ENCODE data around the gene GRIK3.

The GRIK3 gene

DNA sequence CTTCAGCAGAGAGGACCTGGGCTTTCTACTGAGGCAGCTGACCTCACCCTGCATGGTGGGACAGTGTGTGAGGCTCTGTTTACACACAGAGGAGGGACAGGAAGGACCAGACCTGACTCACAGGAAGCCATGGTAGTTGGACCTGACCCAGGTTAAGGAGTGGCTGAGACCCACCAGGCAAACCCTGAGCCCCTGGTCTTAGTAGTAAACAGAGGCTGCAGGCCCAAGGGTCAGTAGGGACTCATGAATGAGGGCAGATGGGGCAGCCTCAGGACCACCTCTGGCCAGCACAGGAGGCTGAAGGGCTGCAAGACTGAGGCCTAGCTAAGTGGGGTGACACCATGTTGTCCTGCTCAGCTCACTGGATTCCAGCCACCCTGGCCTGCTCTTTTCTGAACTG is 273.2 kb downstream of the GRIK3 start:
- no peak for DNase-seq (ENCODE audit: low read depth)

DNA sequence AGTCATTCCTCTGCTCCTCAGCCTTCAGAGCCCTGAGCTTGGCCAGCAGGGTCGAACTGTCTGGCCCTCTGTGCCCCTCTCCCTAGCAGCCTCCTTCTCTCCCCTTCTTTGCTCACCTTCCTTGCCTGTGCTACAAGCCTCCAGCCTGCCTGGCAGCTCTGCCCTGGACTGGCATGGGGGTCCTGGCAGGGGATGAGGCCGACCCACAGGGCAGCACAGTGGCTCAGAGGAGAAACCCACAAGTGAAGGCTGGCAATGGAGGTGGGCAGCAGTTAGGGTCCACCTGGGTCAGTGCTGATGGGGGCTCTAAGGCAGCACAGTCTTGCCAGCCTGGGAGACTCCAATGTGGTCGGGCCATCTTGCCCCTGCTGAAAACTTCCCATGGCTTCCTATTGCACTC is 274.2 kb downstream of the GRIK3 start:
- DNase-seq (ENCODE audit: low read depth), result no peak

DNA sequence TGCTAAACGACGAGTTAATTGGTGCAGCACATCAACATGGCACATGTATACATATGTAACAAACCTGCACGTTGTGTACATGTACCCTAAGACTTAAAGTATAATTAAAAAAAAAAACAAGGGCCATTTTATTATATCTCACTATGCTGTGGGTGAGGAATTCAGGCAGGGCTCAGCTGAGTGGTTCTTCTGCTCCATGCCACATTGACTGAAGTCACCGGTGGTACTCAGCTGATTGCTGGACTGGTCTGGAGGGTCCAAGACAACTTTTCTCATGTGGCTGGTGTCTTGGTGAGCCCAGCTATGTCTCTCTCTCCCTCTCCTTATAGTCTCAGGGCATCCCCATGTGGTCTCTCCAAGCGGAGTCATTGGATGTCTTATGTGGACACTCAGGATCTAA is 275.0 kb downstream of the GRIK3 start:
- DNase-seq (ENCODE audit: low read depth), result no peak

DNA sequence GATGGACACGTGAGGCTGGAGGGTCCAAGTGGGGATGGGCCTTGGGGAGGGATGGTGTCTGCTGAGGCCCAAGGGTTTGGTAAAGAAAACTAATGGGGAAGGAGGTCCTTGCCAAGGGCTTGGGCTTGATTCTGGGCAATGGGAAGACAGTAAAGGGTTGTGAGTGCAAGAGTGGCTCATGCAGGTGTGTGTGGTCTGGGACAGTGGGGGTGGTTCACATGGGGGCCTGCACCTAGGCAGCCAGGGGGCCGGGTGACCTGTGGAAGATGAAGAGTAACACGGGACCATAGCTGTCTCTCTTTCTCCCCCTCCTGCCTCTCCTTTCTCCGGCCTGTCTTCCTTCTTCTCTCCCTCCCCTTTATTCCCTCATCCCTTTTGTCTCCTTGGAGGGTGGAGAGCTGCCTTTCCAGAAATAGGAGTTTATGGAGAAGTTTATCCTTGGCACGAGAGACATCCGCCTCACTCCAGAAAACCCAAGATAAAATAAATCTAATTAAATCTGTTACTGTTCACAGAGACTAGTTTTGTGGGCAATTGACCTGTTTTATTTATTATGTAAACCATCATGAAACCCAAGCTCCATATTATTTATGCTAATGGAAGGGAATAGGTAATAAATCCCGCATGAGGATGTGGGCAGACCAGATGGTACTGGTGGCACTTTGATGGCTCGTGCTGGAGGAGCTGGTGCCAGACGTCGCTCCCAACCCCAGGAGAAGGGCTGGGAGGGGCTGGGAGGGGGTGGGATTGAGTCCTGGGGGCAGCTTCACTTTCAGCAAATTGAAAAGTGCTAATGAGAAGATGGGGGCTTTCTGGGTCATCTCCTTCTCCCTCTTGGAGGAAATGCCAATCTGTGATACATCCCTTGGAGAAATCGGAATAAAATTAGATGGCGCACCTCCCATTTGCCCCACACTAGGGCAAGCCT is 278.7 kb downstream of the GRIK3 start:
- DNase-seq (ENCODE audit: low read depth), result no peak

DNA sequence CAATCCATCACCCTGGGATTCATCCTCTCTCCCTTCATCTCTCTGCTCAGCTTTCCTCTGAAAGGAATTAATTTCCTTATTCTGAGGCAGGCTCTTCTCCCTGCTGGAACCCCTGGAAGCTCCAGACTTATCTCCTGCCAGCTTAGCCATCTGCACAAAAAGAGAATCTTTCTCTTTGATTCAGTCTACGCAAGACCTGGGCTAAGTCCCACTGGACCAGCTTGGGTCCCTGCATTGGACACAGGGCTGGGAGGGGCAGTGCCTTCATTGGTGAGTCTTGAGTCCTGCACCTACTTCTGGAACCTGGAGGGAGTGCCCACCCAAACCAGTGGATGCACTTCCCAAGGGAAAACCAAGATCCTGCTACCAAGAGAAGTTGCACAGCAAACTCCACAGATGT is 279.9 kb downstream of the GRIK3 start:
- DNase-seq (ENCODE audit: low read depth), result no peak

DNA sequence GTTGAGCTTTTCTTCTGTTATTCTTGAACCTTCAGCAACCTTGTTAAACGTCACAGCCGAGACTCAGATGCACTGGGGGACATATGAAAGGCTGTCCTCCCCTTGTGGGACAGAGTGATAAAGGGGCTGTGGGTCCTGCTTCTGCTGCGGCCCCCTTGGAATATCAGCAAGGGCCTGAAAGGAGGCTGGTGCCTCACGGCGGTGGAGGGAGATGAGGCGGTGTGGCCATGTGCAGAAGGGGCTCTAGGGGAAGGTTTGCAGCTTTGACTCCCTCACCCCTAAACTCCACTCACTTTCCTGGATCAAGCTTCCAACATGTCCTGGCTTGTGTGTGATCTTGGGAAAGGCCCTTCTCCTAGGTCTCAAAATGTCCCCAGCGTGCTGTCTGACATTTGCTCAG is 280.9 kb downstream of the GRIK3 start:
- DNase-seq (ENCODE audit: low read depth), result no peak

DNA sequence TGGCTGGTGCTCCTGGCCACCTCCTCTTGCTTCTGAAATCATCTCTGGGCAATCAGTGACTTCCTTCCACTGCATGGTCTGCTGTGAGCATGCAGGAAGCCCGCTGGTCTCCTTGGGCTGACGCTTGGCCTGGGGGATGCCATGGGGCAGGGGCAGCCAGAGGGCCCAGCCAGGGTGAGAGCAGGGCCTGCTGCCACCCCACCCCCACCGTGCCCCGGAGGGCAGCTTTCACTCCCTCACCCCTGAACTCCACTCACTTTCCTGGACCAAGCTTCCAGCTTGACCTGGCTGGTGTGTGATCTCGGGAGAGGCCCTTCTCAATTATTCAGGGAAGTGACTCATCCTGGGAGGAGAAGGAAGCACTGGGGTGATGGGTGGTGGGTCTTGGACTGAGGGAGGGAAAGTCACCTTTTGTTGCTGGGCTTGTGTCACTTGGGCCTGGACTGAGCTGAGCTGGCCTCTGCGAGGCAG is 281.4 kb downstream of the GRIK3 start:
- DNase-seq (ENCODE audit: low read depth), result no peak

DNA sequence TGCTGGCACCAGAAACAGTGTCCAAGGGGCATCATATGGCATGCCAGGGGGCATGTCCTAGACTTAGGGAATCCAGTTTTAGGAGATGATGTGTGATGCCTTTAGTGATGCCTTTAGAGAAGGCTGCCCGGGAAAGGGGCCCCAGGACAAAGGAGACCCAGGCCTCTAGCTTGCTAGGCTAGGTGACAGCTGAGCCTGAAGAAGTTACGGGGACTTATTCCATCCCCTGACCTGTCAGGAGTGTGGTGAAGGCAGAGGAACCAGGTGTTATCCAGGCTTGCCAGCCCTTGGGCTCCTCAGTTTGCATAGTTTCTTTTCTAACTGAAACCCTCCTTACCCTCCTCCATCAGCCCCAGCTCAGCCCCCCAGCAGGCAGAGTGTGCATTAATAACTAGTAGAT is 281.9 kb downstream of the GRIK3 start:
- no peak for DNase-seq (ENCODE audit: low read depth)

DNA sequence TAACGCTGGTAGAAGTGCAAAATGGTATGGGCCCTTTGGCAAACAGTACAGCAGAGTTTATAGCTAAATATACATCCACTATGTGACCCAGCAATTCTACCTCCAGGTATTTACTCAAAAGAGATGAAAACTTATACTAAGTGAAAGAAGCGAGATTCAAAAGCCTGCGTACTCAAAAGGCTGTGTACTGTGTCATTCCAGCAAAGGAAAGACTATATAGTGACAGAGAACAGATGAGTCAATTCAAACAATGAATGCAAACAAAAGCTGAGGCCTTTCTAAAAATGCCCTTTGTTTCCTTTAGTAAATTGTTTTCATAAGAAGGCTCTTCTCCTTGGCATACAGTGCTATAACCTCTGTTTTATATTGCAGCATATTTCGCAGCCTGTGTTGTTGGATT is 282.8 kb downstream of the GRIK3 start:
- DNase-seq (ENCODE audit: low read depth), result no peak

DNA sequence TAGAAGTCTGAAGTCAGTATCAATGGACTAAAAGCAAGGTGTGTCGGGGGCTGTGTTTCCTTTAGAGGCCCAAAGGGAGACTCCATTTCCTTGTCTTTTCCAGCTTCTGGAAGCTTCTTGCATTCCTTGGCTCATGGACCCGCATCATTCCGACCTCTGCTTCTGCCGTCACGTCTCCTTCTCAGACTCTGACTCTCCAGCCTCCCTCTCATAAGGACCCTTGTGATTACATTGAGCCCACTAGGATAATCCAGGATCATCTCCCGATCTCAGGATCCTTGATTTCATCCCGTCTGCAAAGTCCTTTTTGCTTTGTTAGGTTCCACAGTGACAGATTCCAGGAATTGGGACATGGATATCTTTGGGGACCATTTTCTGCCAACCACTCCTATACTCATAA is 285.8 kb downstream of the GRIK3 start:
- DNase-seq (ENCODE audit: low read depth), result no peak

Measured in CMK (cell line).